GM12878 (cell line): ENCODE measurements around the gene PLD4.

Experiments used
- CBX5 ChIP-seq: sonication (generic); IDR thresholded peaks from 2 replicates; pipeline ENCODE4 v1.6.1; 2016; ENCODE audit warnings: low read depth, moderate library complexity, mild to moderate bottlenecking, inconsistent platforms
- CREB1 ChIP-seq: IDR thresholded peaks from 2 replicates; pipeline ENCODE4 v1.6.1; 2012; ENCODE audit warnings: low read depth, mild to moderate bottlenecking, inconsistent platforms
- FOXK2 ChIP-seq: fragments of 450-650 bp; IDR thresholded peaks from 2 replicates; pipeline ENCODE4 v1.6.1; 2017; ENCODE audit warnings: mild to moderate bottlenecking, moderate library complexity
- KDM1A ChIP-seq: fragments of 200-600 bp; sonication (generic); IDR thresholded peaks from 2 replicates; pipeline ENCODE4 v1.6.1; 2016; ENCODE audit warnings: borderline replicate concordance
- NFYA ChIP-seq: IDR thresholded peaks from 2 replicates; pipeline ENCODE4 v1.6.1; 2011; ENCODE audit warnings: low read depth, mild to moderate bottlenecking, low read length, improper control_type of control experiment, borderline replicate concordance
- NR2C2 ChIP-seq: IDR thresholded peaks from 2 replicates; pipeline ENCODE4 v1.6.1; 2011; ENCODE audit warnings: borderline replicate concordance, low read depth; ENCODE audit not compliant: control insufficient read depth, insufficient read length
- POLR2A ChIP-seq: IDR thresholded peaks from 2 replicates; pipeline ENCODE4 v1.6.1; 2011; ENCODE audit warnings: low read depth, mild to moderate bottlenecking, low read length
- RFX5 ChIP-seq: IDR thresholded peaks from 2 replicates; pipeline ENCODE4 v1.6.1; 2011; ENCODE audit warnings: low read depth, low read length, improper control_type of control experiment
- SIN3A ChIP-seq: IDR thresholded peaks from 2 replicates; pipeline ENCODE4 v1.6.1; 2012; ENCODE audit warnings: low read depth, low read length, improper control_type of control experiment
- ZNF24 ChIP-seq: fragments of 450-650 bp; IDR thresholded peaks from 2 replicates; pipeline ENCODE4 v1.6.1; 2017; ENCODE audit warnings: antibody characterized with exemption, mild to moderate bottlenecking
- TF ChIP-seq, protein P1 (sequence below), 3 experiments: IDR thresholded peaks in 2 of 3; conservative IDR thresholded peaks in 1 of 3; 2 replicates each; pipeline ENCODE4 v1.5.1; 2011; ENCODE audit warnings: low read depth in 3 of 3, low read length in 3 of 3, mild to moderate bottlenecking in 3 of 3, control low read depth in 2 of 3, moderate library complexity in 2 of 3, inconsistent platforms in 1 of 3, mixed read lengths in 1 of 3; ENCODE audit not compliant: control insufficient read depth in 2 of 3, insufficient read depth in 1 of 3; ENCODE audit errors: extremely low read depth in 1 of 3

DNA sequence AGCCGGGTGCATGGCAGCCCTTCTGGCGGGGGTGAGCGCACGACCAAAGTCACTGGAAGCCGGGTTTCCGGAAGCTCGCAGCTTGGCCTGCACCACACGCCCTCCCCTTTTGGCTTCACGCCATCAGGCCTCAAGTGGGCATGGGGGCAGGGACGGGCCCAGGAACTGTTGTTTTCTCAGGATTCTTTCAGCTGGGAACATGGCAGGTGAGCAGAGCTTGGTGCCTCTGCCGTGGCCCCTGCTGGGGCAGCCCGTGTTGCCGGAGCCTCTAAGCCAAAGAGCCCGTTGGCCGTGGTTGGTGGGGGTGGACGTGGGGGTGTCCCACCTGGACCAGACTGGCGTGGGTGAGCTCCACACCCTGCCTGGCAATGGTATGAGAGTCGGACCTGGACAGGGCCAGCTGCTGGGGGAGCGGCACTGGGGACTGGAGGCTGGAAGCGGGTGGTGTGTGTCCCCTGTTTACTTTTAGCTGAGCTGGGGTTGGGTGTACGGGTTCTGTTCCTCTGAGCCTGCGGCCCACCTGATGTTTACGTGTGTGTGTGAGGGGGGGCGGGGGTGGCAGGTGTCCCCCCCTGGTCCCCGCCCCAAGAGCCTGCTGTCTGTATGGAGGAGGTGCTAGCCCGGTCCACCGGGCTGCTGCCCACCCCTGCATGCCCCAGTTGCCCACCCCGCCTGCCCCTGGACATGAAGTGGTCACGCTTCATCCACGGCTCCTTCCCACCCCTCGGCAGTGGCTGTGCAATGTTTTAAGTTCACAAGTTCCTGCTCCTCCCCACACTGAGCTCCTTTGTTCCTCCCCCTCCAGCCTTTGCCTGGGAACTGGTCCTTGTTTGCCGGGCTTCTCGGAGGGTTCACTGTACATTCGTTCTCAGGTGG is 28.7 kb upstream of the PLD4 start:
- TF ChIP-seq NFYA = no peak
- no peak for TF ChIP-seq FOXK2
- TF ChIP-seq KDM1A = no peak
- TF ChIP-seq, protein P1, sequence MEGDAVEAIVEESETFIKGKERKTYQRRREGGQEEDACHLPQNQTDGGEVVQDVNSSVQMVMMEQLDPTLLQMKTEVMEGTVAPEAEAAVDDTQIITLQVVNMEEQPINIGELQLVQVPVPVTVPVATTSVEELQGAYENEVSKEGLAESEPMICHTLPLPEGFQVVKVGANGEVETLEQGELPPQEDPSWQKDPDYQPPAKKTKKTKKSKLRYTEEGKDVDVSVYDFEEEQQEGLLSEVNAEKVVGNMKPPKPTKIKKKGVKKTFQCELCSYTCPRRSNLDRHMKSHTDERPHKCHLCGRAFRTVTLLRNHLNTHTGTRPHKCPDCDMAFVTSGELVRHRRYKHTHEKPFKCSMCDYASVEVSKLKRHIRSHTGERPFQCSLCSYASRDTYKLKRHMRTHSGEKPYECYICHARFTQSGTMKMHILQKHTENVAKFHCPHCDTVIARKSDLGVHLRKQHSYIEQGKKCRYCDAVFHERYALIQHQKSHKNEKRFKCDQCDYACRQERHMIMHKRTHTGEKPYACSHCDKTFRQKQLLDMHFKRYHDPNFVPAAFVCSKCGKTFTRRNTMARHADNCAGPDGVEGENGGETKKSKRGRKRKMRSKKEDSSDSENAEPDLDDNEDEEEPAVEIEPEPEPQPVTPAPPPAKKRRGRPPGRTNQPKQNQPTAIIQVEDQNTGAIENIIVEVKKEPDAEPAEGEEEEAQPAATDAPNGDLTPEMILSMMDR (IDR thresholded peaks at IDR 0.05 in 2 of 3, conservative IDR thresholded peaks at IDR 0.05 in 1 of 3; ENCODE audit: control insufficient read depth in 2 of 3, extremely low read depth in 1 of 3, insufficient read depth in 1 of 3, low read depth in 3 of 3, low read length in 3 of 3) = no peak
- no peak for TF ChIP-seq SIN3A
- no peak for TF ChIP-seq NR2C2
- no peak for TF ChIP-seq CBX5
- no peak for TF ChIP-seq POLR2A
- TF ChIP-seq ZNF24 = no peak
- no peak for TF ChIP-seq CREB1
- no peak for TF ChIP-seq RFX5
